GM23338 (cell line): ENCODE data around the gene TMC2. TPM values are rescaled to one million over a fixed set of nuclear protein-coding genes. Genes with fewer than 3 reads are reported as not detected.

Experiments
- ATAC-seq: fragments of 200-7000 bp; cut with Tn5 transposase; 3 replicates; pipeline ENCODE4 v1.9.1; 2020
- DNase-seq: peaks from one replicate; pipeline ENCODE4 v3.0.0-alpha.2; 2015; ENCODE audit warnings: low spot score
- H2AFZ ChIP-seq: fragments of 200-600 bp; sonication (generic); 2 replicates; pipeline ENCODE4 v1.8.0; 2016; ENCODE audit warnings: antibody characterized with exemption, mild to moderate bottlenecking, moderate library complexity
- H3F3A ChIP-seq: fragments of 200-600 bp; sonication (generic); replicated peaks from 2 replicates; pipeline ENCODE4 v1.8.0; 2017; ENCODE audit warnings: antibody characterized with exemption, mixed run types, low read depth
- H3K27ac ChIP-seq: fragments of 200-600 bp; sonication (generic); 2 replicates; pipeline ENCODE4 v1.6.1; 2016; ENCODE audit warnings: low read depth
- H3K27me3 ChIP-seq: fragments of 200-600 bp; sonication (generic); 2 replicates; pipeline ENCODE4 v1.8.0; 2016; ENCODE audit warnings: mild to moderate bottlenecking, mixed run types, moderate library complexity; ENCODE audit not compliant: insufficient read depth
- H3K36me3 ChIP-seq: fragments of 200-600 bp; sonication (generic); 2 replicates; pipeline ENCODE4 v1.8.0; 2016; ENCODE audit warnings: mild to moderate bottlenecking; ENCODE audit not compliant: insufficient read depth
- H3K4me1 ChIP-seq: fragments of 200-600 bp; sonication (generic); 2 replicates; pipeline ENCODE4 v1.8.0; 2016; ENCODE audit warnings: mild to moderate bottlenecking, moderate library complexity; ENCODE audit not compliant: insufficient read depth
- H3K4me2 ChIP-seq: fragments of 200-600 bp; sonication (generic); 2 replicates; pipeline ENCODE4 v1.7.1; 2017; ENCODE audit warnings: mixed run types
- H3K4me3 ChIP-seq: fragments of 200-600 bp; sonication (generic); 2 replicates; pipeline ENCODE4 v1.6.1; 2016; ENCODE audit warnings: mixed run types
- H3K79me2 ChIP-seq: fragments of 200-600 bp; sonication (generic); replicated peaks from 2 replicates; pipeline ENCODE4 v1.8.0; 2017; ENCODE audit warnings: mild to moderate bottlenecking; ENCODE audit not compliant: insufficient read depth
- H3K9me2 ChIP-seq: fragments of 200-600 bp; sonication (generic); 2 replicates; pipeline ENCODE4 v1.8.0; 2017; ENCODE audit not compliant: insufficient read depth
- H4K20me1 ChIP-seq: fragments of 200-600 bp; sonication (generic); replicated peaks from 2 replicates; pipeline ENCODE4 v1.8.0; 2017; ENCODE audit warnings: mild to moderate bottlenecking; ENCODE audit not compliant: insufficient read depth
- H3K27ac Mint-ChIP-seq: 2 replicates; pipeline ENCODE4 v1.8.0; 2020; ENCODE audit warnings: inconsistent platforms, mild to moderate bottlenecking, moderate library complexity, mixed read lengths
- H3K27me3 Mint-ChIP-seq: 3 replicates; pipeline ENCODE4 v1.8.0; 2022; ENCODE audit warnings: low read depth, mild to moderate bottlenecking, moderate library complexity, mixed read lengths, inconsistent platforms; ENCODE audit not compliant: insufficient read depth, poor library complexity
- H3K36me3 Mint-ChIP-seq: 3 replicates; pipeline ENCODE4 v1.8.0; 2021; ENCODE audit warnings: low read depth, mild to moderate bottlenecking, inconsistent platforms, moderate library complexity, mixed read lengths
- H3K4me1 Mint-ChIP-seq: 3 replicates; pipeline ENCODE4 v1.8.0; 2020; ENCODE audit warnings: mild to moderate bottlenecking, inconsistent platforms, mixed read lengths
- H3K4me3 Mint-ChIP-seq: 3 replicates; pipeline ENCODE4 v1.8.0; 2021; ENCODE audit warnings: moderate library complexity, mild to moderate bottlenecking, inconsistent platforms, mixed read lengths
- H3K9me3 Mint-ChIP-seq: 3 replicates; pipeline ENCODE4 v1.8.0; 2020; ENCODE audit warnings: moderate library complexity, mild to moderate bottlenecking, inconsistent platforms, mixed read lengths
- EZH2 ChIP-seq: fragments of 200-600 bp; sonication (generic); IDR thresholded peaks from one replicate; pipeline ENCODE4 v1.8.0; 2017; ENCODE audit warnings: antibody characterized with exemption, mild to moderate bottlenecking, low read depth; ENCODE audit not compliant: unreplicated experiment
- STAT1 ChIP-seq: IDR thresholded peaks from one replicate; pipeline ENCODE4 v1.6.1; 2016; ENCODE audit warnings: antibody characterized with exemption; ENCODE audit not compliant: unreplicated experiment
- ZNF331 ChIP-seq: fragments of 250-450 bp; sonication (Bioruptor Pico); IDR thresholded peaks from 2 replicates; pipeline ENCODE4 v1.5.0; 2020; ENCODE audit warnings: low read depth, mild to moderate bottlenecking, moderate library complexity
- polyA plus RNA-seq: library from polyadenylated mRNA; unstranded; fragments of >200 nt; fragmentation: Nextera tagmentation; extraction: Ambion mirVana; gene quantifications from 2 replicates; pipeline ENCODE4 v1.2.1, GENCODE V29; 2016
- total RNA-seq: library from RNA; depleted of rRNA; stranded (reverse); fragments of >200 nt; shearing (Covaris generic); gene quantifications from 2 replicates; pipeline ENCODE4 v1.2.3, GENCODE V29; 2014
- TF ChIP-seq, protein P1 (sequence below): fragments of 250-450 bp; sonication (Bioruptor Pico); IDR thresholded peaks from 2 replicates; pipeline ENCODE4 v1.5.0; 2020; ENCODE audit warnings: mild to moderate bottlenecking, moderate library complexity
- TF ChIP-seq, protein P2 (sequence below): IDR thresholded peaks from one replicate; pipeline ENCODE4 v1.6.1; 2018; ENCODE audit warnings: antibody characterized with exemption; ENCODE audit not compliant: unreplicated experiment

The TMC2 gene
- total and polyA plus RNA-seq, 2 experiments from 2014 or later: not detected

GRCh38 chr20:2619337-2619736 is 83.0 kb downstream of the TMC2 start:
- H3K27me3 Mint-ChIP-seq: peaks cover 12% of the 10 kb centered on the region

More at GRCh38 chr20:2619337-2619736, 83.0 kb downstream of the TMC2 start:
- Histone ChIP-seq H3K4me1 (no peaks in the 10 kb centered on the region), H2AFZ (no peak overlapping the region), H3K27ac (no peak overlapping the region), H3K79me2 (no peaks in the 10 kb centered on the region), H3K27me3 (no peaks in the 10 kb centered on the region), H3K9me2 (no peaks in the 10 kb centered on the region), H3K4me3 (no peak overlapping the region), H3K36me3 (no peaks in the 10 kb centered on the region), H3F3A (no peaks in the 10 kb centered on the region), H4K20me1 (no peaks in the 10 kb centered on the region), H3K4me2 (no peak overlapping the region)
- ATAC-seq: no peak
- Mint-ChIP-seq H3K4me3 (no peak overlapping the region), H3K4me1 (no peaks in the 10 kb centered on the region), H3K27ac (no peak overlapping the region), H3K36me3 (no peaks in the 10 kb centered on the region), H3K9me3 (no peaks in the 10 kb centered on the region; the same call in 2 of the 3 replicates)
- DNase-seq: no peak
- TF ChIP-seq STAT1 (no peak), EZH2 (no peak), ZNF331 (CRISPR knock-in tag) (no peak)
- TF ChIP-seq, protein P1, sequence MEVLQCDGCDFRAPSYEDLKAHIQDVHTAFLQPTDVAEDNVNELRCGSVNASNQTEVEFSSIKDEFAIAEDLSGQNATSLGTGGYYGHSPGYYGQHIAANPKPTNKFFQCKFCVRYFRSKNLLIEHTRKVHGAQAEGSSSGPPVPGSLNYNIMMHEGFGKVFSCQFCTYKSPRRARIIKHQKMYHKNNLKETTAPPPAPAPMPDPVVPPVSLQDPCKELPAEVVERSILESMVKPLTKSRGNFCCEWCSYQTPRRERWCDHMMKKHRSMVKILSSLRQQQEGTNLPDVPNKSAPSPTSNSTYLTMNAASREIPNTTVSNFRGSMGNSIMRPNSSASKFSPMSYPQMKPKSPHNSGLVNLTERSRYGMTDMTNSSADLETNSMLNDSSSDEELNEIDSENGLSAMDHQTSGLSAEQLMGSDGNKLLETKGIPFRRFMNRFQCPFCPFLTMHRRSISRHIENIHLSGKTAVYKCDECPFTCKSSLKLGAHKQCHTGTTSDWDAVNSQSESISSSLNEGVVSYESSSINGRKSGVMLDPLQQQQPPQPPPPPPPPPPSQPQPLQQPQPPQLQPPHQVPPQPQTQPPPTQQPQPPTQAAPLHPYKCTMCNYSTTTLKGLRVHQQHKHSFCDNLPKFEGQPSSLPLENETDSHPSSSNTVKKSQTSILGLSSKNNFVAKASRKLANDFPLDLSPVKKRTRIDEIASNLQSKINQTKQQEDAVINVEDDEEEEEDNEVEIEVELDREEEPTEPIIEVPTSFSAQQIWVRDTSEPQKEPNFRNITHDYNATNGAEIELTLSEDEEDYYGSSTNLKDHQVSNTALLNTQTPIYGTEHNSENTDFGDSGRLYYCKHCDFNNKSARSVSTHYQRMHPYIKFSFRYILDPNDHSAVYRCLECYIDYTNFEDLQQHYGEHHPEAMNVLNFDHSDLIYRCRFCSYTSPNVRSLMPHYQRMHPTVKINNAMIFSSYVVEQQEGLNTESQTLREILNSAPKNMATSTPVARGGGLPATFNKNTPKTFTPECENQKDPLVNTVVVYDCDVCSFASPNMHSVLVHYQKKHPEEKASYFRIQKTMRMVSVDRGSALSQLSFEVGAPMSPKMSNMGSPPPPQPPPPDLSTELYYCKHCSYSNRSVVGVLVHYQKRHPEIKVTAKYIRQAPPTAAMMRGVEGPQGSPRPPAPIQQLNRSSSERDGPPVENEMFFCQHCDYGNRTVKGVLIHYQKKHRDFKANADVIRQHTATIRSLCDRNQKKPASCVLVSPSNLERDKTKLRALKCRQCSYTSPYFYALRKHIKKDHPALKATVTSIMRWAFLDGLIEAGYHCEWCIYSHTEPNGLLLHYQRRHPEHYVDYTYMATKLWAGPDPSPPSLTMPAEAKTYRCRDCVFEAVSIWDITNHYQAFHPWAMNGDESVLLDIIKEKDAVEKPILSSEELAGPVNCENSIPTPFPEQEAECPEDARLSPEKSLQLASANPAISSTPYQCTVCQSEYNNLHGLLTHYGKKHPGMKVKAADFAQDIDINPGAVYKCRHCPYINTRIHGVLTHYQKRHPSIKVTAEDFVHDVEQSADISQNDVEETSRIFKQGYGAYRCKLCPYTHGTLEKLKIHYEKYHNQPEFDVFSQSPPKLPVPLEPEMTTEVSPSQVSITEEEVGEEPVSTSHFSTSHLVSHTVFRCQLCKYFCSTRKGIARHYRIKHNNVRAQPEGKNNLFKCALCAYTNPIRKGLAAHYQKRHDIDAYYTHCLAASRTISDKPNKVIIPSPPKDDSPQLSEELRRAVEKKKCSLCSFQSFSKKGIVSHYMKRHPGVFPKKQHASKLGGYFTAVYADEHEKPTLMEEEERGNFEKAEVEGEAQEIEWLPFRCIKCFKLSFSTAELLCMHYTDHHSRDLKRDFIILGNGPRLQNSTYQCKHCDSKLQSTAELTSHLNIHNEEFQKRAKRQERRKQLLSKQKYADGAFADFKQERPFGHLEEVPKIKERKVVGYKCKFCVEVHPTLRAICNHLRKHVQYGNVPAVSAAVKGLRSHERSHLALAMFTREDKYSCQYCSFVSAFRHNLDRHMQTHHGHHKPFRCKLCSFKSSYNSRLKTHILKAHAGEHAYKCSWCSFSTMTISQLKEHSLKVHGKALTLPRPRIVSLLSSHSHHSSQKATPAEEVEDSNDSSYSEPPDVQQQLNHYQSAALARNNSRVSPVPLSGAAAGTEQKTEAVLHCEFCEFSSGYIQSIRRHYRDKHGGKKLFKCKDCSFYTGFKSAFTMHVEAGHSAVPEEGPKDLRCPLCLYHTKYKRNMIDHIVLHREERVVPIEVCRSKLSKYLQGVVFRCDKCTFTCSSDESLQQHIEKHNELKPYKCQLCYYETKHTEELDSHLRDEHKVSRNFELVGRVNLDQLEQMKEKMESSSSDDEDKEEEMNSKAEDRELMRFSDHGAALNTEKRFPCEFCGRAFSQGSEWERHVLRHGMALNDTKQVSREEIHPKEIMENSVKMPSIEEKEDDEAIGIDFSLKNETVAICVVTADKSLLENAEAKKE (CRISPR knock-in tag): no peak
- TF ChIP-seq, protein P2, sequence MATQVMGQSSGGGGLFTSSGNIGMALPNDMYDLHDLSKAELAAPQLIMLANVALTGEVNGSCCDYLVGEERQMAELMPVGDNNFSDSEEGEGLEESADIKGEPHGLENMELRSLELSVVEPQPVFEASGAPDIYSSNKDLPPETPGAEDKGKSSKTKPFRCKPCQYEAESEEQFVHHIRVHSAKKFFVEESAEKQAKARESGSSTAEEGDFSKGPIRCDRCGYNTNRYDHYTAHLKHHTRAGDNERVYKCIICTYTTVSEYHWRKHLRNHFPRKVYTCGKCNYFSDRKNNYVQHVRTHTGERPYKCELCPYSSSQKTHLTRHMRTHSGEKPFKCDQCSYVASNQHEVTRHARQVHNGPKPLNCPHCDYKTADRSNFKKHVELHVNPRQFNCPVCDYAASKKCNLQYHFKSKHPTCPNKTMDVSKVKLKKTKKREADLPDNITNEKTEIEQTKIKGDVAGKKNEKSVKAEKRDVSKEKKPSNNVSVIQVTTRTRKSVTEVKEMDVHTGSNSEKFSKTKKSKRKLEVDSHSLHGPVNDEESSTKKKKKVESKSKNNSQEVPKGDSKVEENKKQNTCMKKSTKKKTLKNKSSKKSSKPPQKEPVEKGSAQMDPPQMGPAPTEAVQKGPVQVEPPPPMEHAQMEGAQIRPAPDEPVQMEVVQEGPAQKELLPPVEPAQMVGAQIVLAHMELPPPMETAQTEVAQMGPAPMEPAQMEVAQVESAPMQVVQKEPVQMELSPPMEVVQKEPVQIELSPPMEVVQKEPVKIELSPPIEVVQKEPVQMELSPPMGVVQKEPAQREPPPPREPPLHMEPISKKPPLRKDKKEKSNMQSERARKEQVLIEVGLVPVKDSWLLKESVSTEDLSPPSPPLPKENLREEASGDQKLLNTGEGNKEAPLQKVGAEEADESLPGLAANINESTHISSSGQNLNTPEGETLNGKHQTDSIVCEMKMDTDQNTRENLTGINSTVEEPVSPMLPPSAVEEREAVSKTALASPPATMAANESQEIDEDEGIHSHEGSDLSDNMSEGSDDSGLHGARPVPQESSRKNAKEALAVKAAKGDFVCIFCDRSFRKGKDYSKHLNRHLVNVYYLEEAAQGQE: no peak
